Activated CD4-positive, alpha-beta T cell treated with anti-CD3 and anti-CD28 coated beads, Interleukin-2, amount 50 U/mL, for 48 hours (primary cell): ENCODE data around the gene SH3BP1.
"Not testable (repeated sequence)": the region's sequence is repeated elsewhere in the genome, so short reads cannot be mapped to it uniquely, and the experiment has no call there.

Experiments used
- DNase-seq, 2 experiments: peaks; one replicate each; pipeline ENCODE4 v3.0.0-alpha.2; 2020

The SH3BP1 gene

DNA sequence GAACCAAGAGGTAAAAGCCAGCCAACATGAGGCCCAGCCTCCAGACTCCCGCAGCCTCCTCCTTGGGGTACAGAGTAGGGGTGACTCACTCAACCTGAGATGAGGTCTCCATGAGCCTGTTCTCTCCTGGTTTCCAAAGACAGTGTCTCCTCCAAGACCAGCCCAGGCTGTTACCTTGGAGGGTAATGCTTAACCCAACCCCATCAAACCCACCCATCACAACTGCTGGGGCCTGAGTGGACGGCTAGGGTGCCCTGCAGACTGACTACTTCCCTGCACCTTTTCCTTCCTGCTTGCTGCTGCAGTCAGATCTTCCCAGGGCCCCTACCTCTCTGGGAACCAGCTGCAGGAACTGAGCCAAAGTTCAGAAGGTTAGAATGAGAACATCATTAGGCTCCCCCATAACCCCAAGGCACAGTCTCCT, 41.5 kb downstream of the SH3BP1 start:
- no peak for DNase-seq

DNA sequence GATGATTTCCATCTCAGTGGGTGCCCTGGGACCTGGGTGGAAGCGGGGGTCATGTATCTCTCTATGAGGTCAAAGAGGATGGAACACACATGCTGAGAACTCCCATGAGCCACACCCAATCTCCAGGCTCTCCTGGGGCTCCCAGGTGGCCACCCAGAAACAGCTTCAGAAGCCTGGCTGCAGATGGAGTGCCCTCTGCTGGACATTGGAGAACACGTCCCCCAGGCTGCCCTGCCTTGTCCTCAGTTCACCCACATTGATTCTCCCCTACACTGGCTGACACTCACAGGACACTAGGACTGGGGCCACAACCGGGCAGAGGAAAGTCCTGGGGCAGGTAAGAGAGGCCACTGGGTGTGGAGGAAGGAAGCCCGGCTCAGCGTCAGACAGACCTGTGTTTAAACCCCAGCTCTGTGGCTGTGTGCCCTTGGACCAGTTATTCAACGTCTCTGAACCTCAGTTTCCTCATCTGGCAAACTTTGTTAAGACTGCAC, 42.1 kb downstream of the SH3BP1 start:
- DNase-seq: peak; percentile 76 to 85

DNA sequence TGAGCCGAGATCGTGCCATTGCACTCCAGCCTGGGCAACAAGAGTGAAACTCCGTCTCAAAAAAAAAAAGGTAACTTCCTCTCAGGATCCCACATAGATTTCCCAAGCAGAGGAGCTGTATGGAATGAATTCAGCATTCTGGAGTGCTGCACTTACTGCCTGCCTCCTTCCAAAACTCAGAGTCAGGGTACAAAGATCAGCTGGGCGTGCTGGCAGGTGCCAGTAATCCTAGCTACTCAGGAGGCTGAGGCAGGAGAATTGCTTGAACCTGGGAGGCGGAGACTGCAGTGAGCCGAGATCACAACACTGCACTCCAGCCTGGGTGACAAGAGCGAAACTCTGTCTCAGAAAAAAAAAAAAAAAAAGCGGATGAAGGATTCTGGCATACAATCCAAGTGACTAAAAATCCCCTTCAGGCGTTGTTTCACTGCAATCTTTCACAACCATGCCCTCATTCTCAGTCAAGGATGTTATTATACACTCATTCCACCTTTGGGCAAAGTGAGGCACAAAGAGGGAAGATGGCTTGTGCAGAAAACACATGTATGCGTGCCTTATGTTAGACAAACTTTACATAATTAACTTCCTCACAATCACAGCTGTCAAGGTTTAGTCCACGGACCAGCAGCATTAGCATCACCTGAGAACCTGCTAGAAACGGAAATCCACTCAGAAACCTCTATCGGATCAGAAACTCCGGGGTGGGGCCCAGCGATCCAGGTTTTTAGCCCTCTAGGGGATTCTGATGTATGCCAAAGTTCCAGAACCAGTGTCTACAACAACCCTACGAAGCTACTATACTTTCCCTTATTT, 45.5 kb downstream of the SH3BP1 start:
- no peak for DNase-seq

DNA sequence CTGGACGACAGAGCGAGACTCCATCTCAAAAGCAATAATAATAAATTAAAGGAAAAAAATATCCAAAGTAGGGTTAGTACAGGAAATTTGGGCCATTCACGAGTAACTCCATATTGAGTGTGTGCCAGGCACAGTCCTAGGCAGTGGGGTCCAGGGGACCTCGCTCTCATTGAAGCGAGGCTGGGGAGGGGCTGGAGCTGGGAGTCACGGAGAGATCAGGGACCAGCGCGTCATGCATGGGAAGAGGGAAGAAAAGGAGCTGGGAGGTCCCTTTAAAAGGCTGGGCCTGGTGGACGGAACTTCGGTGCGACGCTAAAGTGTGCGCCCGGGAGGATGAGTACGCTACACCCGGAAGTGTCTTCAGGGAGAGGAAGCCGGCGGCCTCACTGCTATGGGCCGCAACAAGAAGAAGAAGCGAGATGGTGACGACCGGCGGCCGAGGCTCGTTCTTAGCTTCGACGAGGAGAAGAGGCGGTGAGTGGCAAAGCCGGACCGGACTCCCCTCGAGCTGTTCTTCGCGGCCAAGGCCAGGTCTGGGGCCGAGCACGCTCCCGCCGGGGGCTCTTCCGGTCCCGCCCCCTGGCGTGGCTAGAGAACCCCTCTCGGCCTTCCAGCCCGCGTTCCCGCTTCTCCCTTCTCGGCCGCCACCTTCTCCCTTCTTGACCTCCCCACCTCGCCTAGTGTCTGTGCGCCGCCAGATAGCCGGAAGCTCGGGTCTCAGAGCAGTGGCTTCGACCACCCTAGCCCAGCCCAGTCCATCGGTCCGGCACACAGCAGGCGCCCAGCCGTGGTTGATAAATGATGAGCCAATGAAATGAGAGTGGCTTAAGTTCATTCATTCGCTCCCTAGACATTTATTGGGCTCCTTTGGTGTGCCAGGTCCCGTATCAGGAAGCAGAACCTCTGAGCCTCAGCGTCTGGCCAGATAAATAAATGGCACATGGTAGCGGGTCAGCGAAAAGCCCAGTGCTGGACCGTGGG, 46.8 kb downstream of the SH3BP1 start, which contains the start of gene NOL12:
NOL12 (plus strand) TSS at position 342 of the 981 bp plus-strand sequence; CDS start at position 392, 50 bp downstream.
- DNase-seq: peak; percentile 78 to 83

DNA sequence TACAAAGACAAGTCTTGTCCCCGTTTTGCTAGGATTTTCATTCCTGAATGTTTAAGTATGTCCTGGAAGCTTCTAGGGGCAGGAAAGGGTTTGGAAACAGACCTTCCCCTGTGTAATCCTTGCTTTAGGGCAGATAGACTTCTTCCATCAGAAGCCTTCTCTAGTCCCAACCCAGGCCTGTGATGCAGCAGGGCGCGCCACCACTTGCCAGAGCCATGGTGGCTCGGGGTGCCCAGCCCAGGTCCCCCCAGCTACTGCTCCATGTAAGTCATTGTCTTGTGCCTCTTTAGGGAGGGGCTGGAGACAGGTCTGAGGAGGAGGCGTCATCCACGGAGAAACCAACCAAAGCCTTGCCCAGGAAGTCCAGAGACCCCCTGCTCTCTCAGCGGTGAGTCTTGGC, 50.9 kb downstream of the SH3BP1 start:
- no peak for DNase-seq

DNA sequence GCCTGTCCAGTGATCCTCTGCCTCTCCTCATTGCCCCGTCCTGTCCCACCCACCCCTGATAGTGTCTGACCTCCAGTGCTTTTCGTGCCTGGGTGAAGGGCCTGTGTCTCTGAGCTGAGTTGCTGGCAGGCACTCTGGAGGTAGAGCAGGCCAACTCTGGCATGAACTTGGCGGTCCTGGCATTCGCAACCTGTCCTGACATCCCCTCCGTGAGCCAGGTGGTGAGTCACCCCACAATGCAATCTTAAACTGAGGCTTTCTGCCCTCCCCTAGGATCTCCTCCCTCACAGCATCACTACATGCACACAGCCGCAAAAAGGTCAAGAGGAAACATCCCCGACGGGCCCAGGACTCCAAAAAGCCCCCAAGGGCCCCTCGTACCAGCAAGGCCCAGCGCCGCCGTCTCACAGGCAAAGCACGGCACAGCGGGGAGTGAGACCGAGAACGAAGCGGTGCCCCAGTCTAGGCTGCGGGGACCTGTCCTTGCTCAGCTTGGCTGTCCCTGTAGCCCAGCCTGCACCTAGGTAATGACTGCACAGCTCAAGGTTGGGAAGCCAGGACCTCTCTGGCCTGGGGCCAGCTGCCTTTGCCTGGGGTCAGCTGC, 51.5 kb downstream of the SH3BP1 start:
- no peak for DNase-seq

DNA sequence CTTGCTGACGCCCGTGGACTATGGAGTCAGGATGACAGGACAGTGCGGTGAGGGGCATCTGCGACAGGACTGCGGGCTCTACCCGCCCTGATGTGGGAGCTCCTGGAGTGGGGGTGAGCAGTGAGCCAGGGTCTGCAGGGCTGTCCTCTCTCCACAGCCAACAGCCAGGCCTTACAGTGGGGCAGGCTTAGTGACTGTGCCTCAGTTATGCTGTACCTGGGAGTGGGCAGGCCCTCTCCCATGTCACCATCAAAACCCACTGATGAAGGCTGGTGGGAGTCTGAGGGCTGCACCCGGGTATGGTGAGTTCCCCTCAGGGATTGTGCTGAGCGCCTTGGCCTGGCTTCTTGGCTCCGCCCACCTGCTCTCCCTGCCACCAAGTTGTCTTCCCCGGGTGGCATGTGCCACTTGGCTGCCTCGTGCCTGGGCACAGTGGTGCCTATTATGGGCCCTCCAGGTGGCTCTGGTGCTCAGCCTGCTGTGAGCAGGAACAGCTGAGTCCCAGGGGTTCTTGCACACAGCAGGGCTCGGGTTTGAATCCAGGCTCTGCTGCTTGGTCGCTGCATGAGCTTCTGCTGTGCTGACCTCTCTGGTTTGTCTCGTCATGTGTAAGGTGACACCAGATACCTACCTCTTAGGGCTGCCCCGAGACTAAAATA, 53.3 kb downstream of the SH3BP1 start:
- DNase-seq: no peak

DNA sequence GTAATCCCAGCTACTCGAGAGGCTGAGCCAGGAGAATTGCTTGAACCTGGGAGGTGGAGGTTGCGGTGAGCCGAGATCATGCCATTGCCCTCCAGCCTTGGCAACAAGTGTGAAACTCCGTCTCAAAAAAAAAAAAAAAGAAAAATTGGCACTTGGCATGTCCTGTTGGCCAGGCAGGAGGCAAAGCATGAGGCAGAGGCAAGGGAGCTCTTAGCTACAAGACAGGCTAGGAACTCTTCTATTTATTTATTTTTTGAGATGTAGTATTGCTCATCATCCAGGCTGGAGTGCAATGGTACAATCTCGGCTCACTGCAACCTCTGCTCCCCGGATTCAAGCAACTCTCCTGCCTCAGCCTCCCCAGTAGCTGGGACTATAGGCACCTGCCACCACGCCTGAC, 54.7 kb downstream of the SH3BP1 start:
- DNase-seq: not testable (repeated sequence)

DNA sequence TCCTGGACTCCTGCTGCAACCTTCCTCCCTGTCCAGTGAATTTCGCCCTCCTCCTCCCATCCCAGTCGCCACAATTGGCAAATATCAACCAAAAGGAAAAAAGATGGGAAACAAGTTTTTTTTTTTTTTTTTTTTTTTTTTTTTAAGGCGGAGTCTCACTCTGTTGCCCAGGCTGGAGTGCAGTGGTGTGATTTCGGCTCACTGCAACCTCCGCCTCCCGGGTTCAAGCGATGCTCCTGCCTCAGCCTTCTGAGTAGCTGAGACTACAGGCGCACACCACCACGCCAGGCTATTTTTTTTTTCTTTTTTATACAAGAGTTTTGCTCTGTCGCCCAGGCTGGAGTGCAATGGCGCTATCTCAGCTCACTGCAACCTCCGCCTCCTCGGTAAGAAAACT, 56.8 kb downstream of the SH3BP1 start:
- not testable (repeated sequence) for DNase-seq

DNA sequence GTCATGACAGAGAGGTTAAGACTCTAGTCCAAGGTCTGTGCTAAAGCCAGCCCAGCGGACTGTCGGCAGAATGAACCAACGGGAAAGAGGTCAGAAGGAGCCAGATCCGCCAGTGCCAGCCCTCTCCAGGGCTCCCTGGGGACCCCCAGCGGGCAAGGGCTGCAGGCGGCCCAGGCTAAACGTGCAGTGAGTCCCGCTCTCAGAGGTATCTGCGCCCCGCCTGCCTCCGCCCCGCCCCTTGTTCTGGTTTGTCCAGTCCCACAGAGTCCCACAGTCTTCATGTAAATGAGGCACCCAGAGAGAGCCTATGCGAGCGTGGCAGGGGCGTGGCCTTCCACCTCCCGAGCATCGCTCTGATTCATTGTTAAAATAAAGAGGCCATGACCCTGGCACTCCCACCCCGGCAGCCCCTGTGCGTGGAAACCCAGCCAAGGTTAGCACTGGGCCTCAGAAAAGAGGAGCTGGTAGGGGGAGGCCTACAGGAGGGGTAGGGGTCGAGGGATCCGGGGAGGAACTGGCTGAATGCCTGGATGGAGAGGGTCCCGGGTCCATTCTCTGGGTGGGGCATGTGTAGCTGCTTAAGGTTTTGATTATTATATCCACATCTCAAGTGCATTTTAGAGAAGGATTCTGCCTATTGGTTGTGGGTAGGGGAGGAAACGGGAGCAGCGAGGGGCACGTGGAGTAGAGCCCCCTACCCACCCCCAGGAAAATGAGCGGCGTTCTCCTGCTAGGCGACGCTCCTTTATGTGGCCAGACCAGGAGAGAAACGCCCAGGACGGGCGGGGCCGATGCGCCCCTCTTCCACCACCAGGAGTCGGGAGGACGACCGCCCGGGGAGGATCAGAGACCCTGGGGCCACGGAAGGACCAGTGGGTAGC, 57.4 kb downstream of the SH3BP1 start, which contains the start of gene TRIOBP:
TRIOBP (plus strand) TSS at position 392 of the 881 bp plus-strand sequence. CDS start 4,318 bp downstream, outside the sequence.
- peak; percentile 91 to 94 for DNase-seq

DNA sequence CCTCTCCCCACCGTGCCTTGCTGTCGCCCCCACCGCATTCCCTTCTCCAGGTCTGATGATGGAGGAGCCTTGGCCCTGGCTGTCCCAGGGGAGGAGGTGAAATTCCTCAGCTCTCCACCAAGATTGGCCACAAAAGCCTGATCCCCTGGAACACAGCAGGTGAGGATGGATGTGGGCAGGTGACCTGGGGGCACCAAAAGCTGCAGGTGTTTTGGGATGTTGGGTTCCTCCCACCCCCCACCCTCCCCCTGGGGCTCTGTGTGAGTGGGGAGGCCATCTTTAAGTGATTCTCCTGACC, 58.0 kb downstream of the SH3BP1 start:
- no peak for DNase-seq

DNA sequence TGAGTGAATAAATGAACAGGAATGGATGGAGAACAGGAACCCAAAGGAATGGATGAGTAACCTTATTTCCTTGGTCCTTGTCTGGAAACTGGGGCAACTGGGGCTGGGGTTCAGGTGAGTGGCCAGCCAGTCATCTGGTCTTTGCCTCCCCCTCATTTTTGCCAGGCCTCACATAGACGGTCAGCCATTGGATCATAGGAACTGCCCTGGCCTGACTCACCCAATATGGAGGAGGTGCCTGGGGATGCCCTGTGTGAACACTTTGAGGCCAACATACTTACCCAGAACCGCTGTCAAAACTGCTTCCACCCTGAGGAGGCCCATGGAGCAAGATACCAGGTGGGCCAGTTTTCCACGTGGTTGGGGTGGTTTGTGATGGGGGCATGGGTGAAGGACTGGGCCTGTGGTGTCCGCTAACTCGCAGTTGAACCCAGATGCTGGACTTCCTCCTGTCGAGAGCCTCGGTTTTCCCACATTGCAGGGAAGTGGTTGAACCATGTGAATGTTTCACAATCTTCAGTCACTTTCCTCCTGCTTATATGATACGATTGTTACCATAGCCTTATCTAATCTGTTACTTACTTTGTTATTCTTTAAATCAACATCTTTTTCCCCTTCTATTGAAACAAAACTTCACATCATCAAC, 61.8 kb downstream of the SH3BP1 start:
- no peak for DNase-seq

DNA sequence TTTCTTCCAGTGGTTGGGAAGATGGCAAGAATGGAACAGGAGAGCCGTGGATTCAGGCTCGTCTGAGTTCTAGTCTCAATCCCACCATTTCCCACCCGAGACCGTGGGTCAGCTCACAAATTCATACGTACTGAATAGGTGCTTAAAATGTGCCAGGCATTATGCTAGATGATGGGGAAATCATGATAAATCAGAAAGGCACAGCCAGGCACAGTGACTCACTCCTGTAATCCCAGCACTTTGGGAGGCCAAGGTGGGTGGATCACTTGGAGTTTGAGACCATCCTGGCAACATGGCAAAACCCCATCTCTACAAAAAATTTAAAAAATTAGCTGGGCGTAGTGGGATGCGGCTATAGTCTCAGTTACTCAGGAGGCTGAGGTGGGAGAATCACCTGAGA, 64.4 kb downstream of the SH3BP1 start:
- DNase-seq: no peak

DNA sequence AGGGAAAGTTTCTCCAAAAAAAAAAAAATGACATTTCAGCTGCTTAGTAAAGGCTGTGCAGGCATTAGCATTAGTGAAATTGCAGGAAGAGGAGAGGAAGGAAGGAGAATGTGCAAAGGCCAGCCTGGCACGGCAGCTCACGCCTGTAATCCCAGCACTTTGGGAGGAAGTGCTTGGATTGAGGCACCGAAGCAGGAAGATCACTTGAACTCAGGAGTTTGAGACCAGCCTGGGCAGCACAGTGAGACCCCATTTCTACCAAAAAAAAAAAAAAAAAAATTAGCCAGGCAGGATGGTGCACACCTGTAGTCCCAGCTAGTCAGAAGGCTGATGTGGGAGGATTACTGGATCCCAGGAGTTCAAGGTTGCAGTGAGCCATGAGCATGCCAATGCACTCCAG, 65.2 kb downstream of the SH3BP1 start:
- no peak for DNase-seq

DNA sequence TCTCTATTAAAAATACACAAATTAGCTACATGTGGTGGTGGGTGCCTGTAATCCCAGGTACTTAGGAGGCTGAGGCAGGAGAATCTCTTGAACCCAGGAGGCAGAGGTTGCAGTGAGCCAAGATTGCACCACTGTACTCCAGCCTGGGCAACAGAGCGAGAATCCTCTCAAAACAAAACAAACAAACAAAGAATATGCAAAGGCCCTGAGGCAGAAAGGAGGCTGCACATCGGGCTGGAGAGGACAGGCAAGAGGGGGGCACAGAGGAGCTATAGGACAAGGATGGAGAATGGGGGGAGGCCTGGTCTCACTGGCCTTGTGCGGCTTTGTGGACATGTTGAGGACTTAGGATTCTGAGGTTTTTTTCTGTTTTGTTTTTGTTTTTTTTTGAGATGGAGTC, 65.7 kb downstream of the SH3BP1 start:
- no peak for DNase-seq
